Panc1 (cell line): Measurements from ENCODE around the gene HPS6. TPM values are rescaled to one million over a fixed set of nuclear protein-coding genes. Genes with fewer than 3 reads are reported as not detected.

Experiments used
- ATAC-seq: fragments of 200-7000 bp; cut with Tn5 transposase; 2 replicates; pipeline ENCODE4 v1.9.1; 2020; ENCODE audit warnings: mild to moderate bottlenecking, moderate library complexity
- BruUV-seq: library from RNA; stranded (reverse); fragments of 400-500 nt; replicated peaks from 2 replicates; lab custom pipeline; 2021; lab: Mats Ljungman, UMichigan
- CTCF ChIA-PET: fragments of 300-600 bp; sonication (Branson Sonifier 250); formaldehyde crosslinking; loops from one replicate; lab custom pipeline; 2022; ENCODE audit warnings: antibody characterized with exemption; lab: Charles Lee
- POLR2A ChIA-PET: fragments of 300-600 bp; sonication (Branson Sonifier 250); formaldehyde crosslinking; loops from one replicate; lab custom pipeline; 2022; ENCODE audit warnings: antibody characterized with exemption; lab: Charles Lee
- DNase-seq: peaks from one replicate; pipeline ENCODE4 v3.0.0-alpha.2; 2010; ENCODE audit warnings: low read depth, low spot score
- H3K27ac ChIP-seq: 2 replicates; pipeline ENCODE4 v1.5.1; 2011; ENCODE audit warnings: mild to moderate bottlenecking, low read length, inconsistent platforms
- H3K27me3 ChIP-seq: fragments of 200-500 bp; sonication (Bioruptor generic); 2 replicates; pipeline ENCODE4 v1.6.0; 2014; ENCODE audit warnings: low read length, inconsistent platforms; ENCODE audit not compliant: control insufficient read depth, insufficient read depth
- H3K36me3 ChIP-seq: fragments of 200-500 bp; sonication (Bioruptor generic); 2 replicates; pipeline ENCODE4 v1.5.1; 2014; ENCODE audit warnings: inconsistent platforms, mild to moderate bottlenecking, low read length, moderate library complexity; ENCODE audit not compliant: control insufficient read depth, insufficient read depth
- H3K4me1 ChIP-seq: 2 replicates; pipeline ENCODE4 v1.5.1; 2011; ENCODE audit warnings: inconsistent platforms, mild to moderate bottlenecking, low read length, moderate library complexity; ENCODE audit not compliant: control insufficient read depth, insufficient read depth
- H3K4me3 ChIP-seq, 2 experiments: 2 replicates each; pipeline ENCODE4 v1.5.1; 2011 to 2012; ENCODE audit warnings: low read depth in 2 of 2, low read length in 2 of 2, mild to moderate bottlenecking in 2 of 2, inconsistent platforms in 1 of 2, moderate library complexity in 1 of 2
- H3K9me3 ChIP-seq: fragments of 200-500 bp; sonication (Bioruptor generic); 2 replicates; pipeline ENCODE4 v1.5.1; 2014; ENCODE audit warnings: low read depth, mild to moderate bottlenecking, inconsistent platforms, low read length, moderate library complexity; ENCODE audit not compliant: control insufficient read depth, insufficient read depth
- CTCF ChIP-seq: fragments of 450-650 bp; IDR thresholded peaks from 2 replicates; pipeline ENCODE4 v1.5.1; 2017; ENCODE audit warnings: mild to moderate bottlenecking
- POLR2AphosphoS5 ChIP-seq: IDR thresholded peaks from 2 replicates; pipeline ENCODE4 v1.6.1; 2012; ENCODE audit warnings: mild to moderate bottlenecking, low read depth, low read length, moderate library complexity
- REST ChIP-seq, 2 experiments: IDR thresholded peaks; 2 replicates each; pipeline ENCODE4 v1.6.1; 2011 to 2012; ENCODE audit warnings: low read depth in 2 of 2, control low read depth in 1 of 2, low read length in 1 of 2, mild to moderate bottlenecking in 1 of 2, moderate library complexity in 1 of 2; ENCODE audit not compliant: insufficient read depth in 1 of 2
- SIN3A ChIP-seq: IDR thresholded peaks from 2 replicates; pipeline ENCODE4 v1.6.1; 2012; ENCODE audit warnings: low read depth, mild to moderate bottlenecking, low read length, moderate library complexity, borderline replicate concordance; ENCODE audit not compliant: insufficient read depth
- TCF7L2 ChIP-seq: IDR thresholded peaks from 2 replicates; pipeline ENCODE4 v1.6.1; 2011; ENCODE audit warnings: mild to moderate bottlenecking, low read depth, low read length, inconsistent platforms
- in situ Hi-C: cut with HindIII; loops from 2 replicates; pipeline ENCODE4 v1.10.0; 2016; ENCODE audit warnings: low sequenced_read_pairs, low pct_unique_long_range_greater_than_20kb
- intact Hi-C: fragments of 100-400 bp; cut with micrococcal nuclease; formaldehyde crosslinking; loops from one replicate; pipeline ENCODE4 v1.10.0; 2022; ENCODE audit not compliant: unreplicated experiment
- total RNA-seq: library from RNA; stranded (reverse); gene quantifications from one replicate; pipeline ENCODE4 v1.2.1, GENCODE V29; 2021; ENCODE audit not compliant: unreplicated experiment

HPS6 gene
- total RNA-seq, 1 experiment from 2014 or later: 34.5 TPM

- Histone ChIP-seq H3K27me3 (no peaks in the 10 kb centered on the region), H3K4me1 (no peaks in the 10 kb centered on the region), H3K4me3 (no peak overlapping the region), H3K27ac (no peak overlapping the region), H3K9me3 (no peaks in the 10 kb centered on the region), H3K36me3 (no peaks in the 10 kb centered on the region)
- no peak for ATAC-seq
- intact Hi-C loops: no loop called here
- no peak for DNase-seq
- in situ Hi-C loops: no loop called here
- no peak for TF ChIP-seq REST (IDR thresholded peaks at IDR 0.05; ENCODE audit: insufficient read depth in 1 of 2, low read depth in 2 of 2, low read length in 1 of 2)
- TF ChIP-seq CTCF: no peak
- no peak for TF ChIP-seq SIN3A
- no peak for TF ChIP-seq POLR2AphosphoS5
- TF ChIP-seq TCF7L2: no peak
- CTCF ChIA-PET: no interaction called here
- POLR2A ChIA-PET: no interaction called here
- no TSS peak for BruUV-seq
These were observed 25.6 kb downstream of the HPS6 start for GRCh38 chr10:102090772-102091171.

GRCh38 chr10:102096449-102096848 lies 31.3 kb downstream of the HPS6 start:
- TF ChIP-seq SIN3A (no peak), POLR2AphosphoS5 (no peak), TCF7L2 (no peak), CTCF (no peak), REST (IDR thresholded peaks at IDR 0.05; ENCODE audit: insufficient read depth in 1 of 2, low read depth in 2 of 2, low read length in 1 of 2) (no peak)
- H3K4me3 ChIP-seq: no peak overlapping the region
- in situ Hi-C loops (no loop called here), intact Hi-C loops (no loop called here)
- no peak overlapping the region for H3K27ac ChIP-seq
- H3K4me1 ChIP-seq: no peaks in the 10 kb centered on the region
- no peaks in the 10 kb centered on the region for H3K27me3 ChIP-seq
- H3K9me3 ChIP-seq: no peaks in the 10 kb centered on the region
- no TSS peak for BruUV-seq
- H3K36me3 ChIP-seq: no peaks in the 10 kb centered on the region
- DNase-seq (no peak), ATAC-seq (no peak)
- ChIA-PET POLR2A (interaction anchor here (0.7 kb wide), 1 partner anchor 252 kb away, joined by 6 read pairs; no protein-coding TSS in a partner anchor), CTCF (no interaction called here)
